Esophagus squamous epithelium (tissue), 4 donors: ENCODE measurements around the gene CACNA1B.

Experiments used
- CTCF ChIP-seq, 6 experiments: fragments of 450-650 bp in 4 of 6; fragments of 200-600 bp in 2 of 6; sonication (generic) in 2 of 6; IDR thresholded peaks; one replicate each; pipeline ENCODE4 v1.5.1; 2016 to 2019; ENCODE audit warnings: antibody characterized with exemption in 6 of 6, mild to moderate bottlenecking in 4 of 6, moderate library complexity in 4 of 6
- POLR2A ChIP-seq, 4 donors: fragments of 450-650 bp; IDR thresholded peaks; one replicate each; pipeline ENCODE4 v1.6.1; 2017; ENCODE audit warnings: antibody characterized with exemption in 4 of 4, mild to moderate bottlenecking in 4 of 4, moderate library complexity in 3 of 4

DNA sequence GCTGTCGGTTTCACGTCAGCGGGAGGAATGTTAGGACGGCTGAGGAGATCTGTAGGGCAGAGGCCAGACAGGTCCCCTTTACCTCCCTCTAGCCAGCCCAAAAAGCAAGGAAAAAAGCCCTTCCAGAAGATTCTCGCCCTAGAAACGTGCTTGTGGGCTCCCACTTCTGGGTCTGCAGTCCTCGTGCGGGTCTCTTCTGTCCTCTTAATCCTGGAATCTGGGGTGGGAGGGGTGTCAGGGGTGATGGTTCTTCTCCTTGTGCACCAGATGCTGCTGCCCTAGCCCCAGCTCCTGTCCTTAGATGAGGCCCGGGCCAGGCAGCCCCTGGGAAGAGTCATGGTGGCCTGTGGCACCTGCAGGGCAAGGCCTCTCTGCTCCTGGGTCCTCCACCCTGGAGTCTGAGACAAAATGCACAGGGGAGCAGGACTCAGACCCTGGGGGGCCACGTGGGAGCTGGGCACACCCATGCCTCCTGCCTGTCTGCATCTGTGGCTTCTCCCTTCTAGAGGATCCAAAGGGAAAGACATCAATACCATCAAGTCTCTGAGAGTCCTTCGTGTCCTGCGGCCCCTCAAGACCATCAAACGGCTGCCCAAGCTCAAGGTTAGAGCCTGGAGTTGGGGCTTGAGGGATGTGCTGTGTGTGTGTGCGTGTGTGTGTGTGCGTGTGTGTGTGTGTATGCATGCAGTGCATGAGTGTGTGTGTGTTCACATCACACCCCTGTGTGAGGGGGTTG, 174.2 kb downstream of the CACNA1B start:
- TF ChIP-seq CTCF (IDR thresholded peaks at IDR 0.05) (no peak), POLR2A (IDR thresholded peaks at IDR 0.05) (no peak)
